ENCODE results near the gene P2RX3. TPM values are rescaled to one million over a fixed set of nuclear protein-coding genes. Genes with fewer than 3 reads are reported as not detected.

P2RX3 gene
- total RNA-seq, 1 experiment from 2014 or later = 0.15 TPM

DNA sequence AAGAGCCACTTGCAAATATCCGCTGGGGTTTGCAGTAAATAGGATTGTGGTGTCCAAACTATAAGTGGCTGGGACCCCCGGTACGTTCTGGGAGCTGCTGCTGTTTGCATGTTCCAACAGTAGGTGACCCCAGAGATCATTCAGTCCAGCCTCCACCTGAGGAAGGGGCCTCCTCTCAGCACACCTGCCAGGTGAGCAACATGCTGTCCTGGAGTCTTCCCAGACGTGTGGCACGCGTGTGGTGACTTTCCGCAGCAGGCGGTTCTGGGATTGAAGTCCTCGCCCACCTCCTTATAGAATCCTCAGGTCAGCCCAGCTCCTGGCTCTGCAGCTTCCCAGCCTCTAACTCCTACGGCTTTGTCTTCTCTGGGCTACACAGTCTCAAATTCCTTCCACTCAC is 6.7 kb downstream of the P2RX3 start:
- H3K4me2 ChIP-seq (ENCODE audit: insufficient read depth, insufficient read length, low read length) = no peak overlapping the region
- no peak overlapping the region for H3K56ac ChIP-seq (ENCODE audit: insufficient read length, low read depth, low read length)
- no peak overlapping the region for H2AFZ ChIP-seq (ENCODE audit: low read length)
- H3K4ac ChIP-seq (ENCODE audit: low read depth, low read length) = no peak overlapping the region
- H2BK12ac ChIP-seq (ENCODE audit: insufficient read length, low read depth, low read length) = no peak overlapping the region
- no peak overlapping the region for H3K23ac ChIP-seq (ENCODE audit: insufficient read length, low read depth, low read length)
- no CpG with 5 or more reads among the region's 10 CpGs for WGBS (ENCODE audit: extremely low coverage, insufficient read length, low lambda C conversion rate)
- H3K23me2 ChIP-seq (ENCODE audit: insufficient read length, low read depth, low read length, poor library complexity, severe bottlenecking) = peaks cover 5% of the 10 kb centered on the region
- H2AK5ac ChIP-seq (ENCODE audit: insufficient read length, low read length) = no peak overlapping the region
- TF ChIP-seq CTCF (conservative IDR thresholded peaks at IDR 0.05) = no peak
- H3K79me2 ChIP-seq (ENCODE audit: insufficient read depth, low read length) = no peaks in the 10 kb centered on the region
- H2BK120ac ChIP-seq (ENCODE audit: low read depth, low read length, poor library complexity, severe bottlenecking) = no peak overlapping the region
- no peak overlapping the region for H2BK5ac ChIP-seq (ENCODE audit: insufficient read length, low read length)
- Mint-ChIP-seq H3K27ac (no peak overlapping the region), H3K4me3 (no peak overlapping the region), H3K27me3 (ENCODE audit: low read depth) (peaks cover 42% of the 10 kb centered on the region), H3K9me3 (peaks cover 0 to under 1% of the 10 kb centered on the region in 2 experiments; a peak in 1 of 5 replicates), H3K4me1 (peaks cover 34 to 45% of the 10 kb centered on the region in 2 experiments), H3K36me3 (ENCODE audit: insufficient read depth in 1 of 3, low read depth in 3 of 3) (no peaks in the 10 kb centered on the region; a peak in 1 of 7 replicates)
- H4K8ac ChIP-seq (replicated peaks; ENCODE audit: insufficient read length, low read depth, low read length) = no peak overlapping the region
- H3K4me1 ChIP-seq (ENCODE audit: insufficient read depth, low read length) = no peaks in the 10 kb centered on the region
- H3K79me1 ChIP-seq (ENCODE audit: insufficient read depth, low read depth, low read length, poor library complexity, severe bottlenecking) = no peaks in the 10 kb centered on the region
- H2BK15ac ChIP-seq (ENCODE audit: low read depth, low read length) = no peak overlapping the region
- H4K5ac ChIP-seq (ENCODE audit: insufficient read length, low read depth, low read length) = no peak overlapping the region
- no peak overlapping the region for H3K14ac ChIP-seq (ENCODE audit: insufficient read depth, low read length)
- H2BK20ac ChIP-seq (ENCODE audit: low read depth, low read length, poor library complexity, severe bottlenecking) = no peak overlapping the region
- no peak overlapping the region for H4K91ac ChIP-seq (ENCODE audit: insufficient read length, low read depth, low read length)
- no peak overlapping the region for H3T11ph ChIP-seq (ENCODE audit: low read length)
- H3K9ac ChIP-seq (ENCODE audit: extremely low read depth, insufficient read length, low read length) = no peak overlapping the region
- H3K27ac ChIP-seq (ENCODE audit: insufficient read length, low read depth, low read length) = no peak overlapping the region
- no peak overlapping the region for H3K18ac ChIP-seq (ENCODE audit: insufficient read length, low read depth, low read length)
- H3K9me3 ChIP-seq (ENCODE audit: control insufficient read depth, low read depth, low read length) = no peaks in the 10 kb centered on the region
- no peaks in the 10 kb centered on the region for H4K20me1 ChIP-seq (ENCODE audit: control insufficient read depth, insufficient read depth, insufficient read length)
- no peaks in the 10 kb centered on the region for H3K27me3 ChIP-seq (ENCODE audit: insufficient read depth, low read length)
- no peak for DNase-seq

All from H9 (cell line).